22Rv1 (cell line): ENCODE data around the gene PCDHA2.

ENCODE experiments used
- CTCF ChIP-seq: fragments of 450-650 bp; IDR thresholded peaks from 2 replicates; pipeline ENCODE4 v1.5.1; 2017; ENCODE audit warnings: mild to moderate bottlenecking
- ZFX ChIP-seq: fragments of 450-650 bp; IDR thresholded peaks from 2 replicates; pipeline ENCODE4 v1.6.1; 2017; ENCODE audit warnings: antibody characterized with exemption, borderline replicate concordance

DNA sequence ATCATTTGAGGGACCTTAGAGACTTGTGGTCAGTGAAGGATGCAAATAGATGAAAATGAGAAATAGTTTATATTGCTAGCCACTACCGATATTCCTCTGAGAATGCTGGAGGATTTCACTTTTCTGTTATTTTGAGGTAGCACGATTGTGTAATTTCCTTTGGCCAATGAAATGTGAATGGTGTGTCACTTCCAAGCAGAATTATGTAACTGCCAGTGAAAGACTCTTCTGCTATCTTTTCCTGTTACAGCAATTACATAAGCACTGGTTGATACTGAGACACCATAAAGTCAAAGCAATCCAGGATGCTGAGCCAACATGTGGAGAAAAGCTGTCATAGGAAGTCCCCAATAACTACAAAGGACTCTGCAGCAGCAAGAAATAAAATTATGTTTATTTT, 3.6 kb upstream of the PCDHA2 start:
- no peak for TF ChIP-seq CTCF
- no peak for TF ChIP-seq ZFX
